Muscle of leg (tissue), 11 donors: ENCODE results near the gene PIGP. TPM values are rescaled to one million over a fixed set of nuclear protein-coding genes. Genes with fewer than 3 reads are reported as not detected.

Experiments
- DNase-seq: peaks from one replicate; pipeline ENCODE4 v3.0.0; 2013
- H3K27ac ChIP-seq: one replicate; pipeline ENCODE4 v1.5.1; 2013; ENCODE audit warnings: mild to moderate bottlenecking, low read length, control low read depth
- H3K27me3 ChIP-seq: one replicate; pipeline ENCODE4 v1.6.1; 2013; ENCODE audit warnings: low read length; ENCODE audit not compliant: control insufficient read depth, insufficient read depth
- H3K36me3 ChIP-seq: one replicate; pipeline ENCODE4 v1.6.1; 2013; ENCODE audit warnings: low read length; ENCODE audit not compliant: control insufficient read depth, insufficient read depth
- H3K4me1 ChIP-seq: one replicate; pipeline ENCODE4 v1.6.1; 2013; ENCODE audit warnings: low read length; ENCODE audit not compliant: control insufficient read depth, insufficient read depth
- H3K4me3 ChIP-seq: one replicate; pipeline ENCODE4 v1.5.1; 2013; ENCODE audit warnings: low read length, control low read depth
- H3K9me3 ChIP-seq: replicated peaks from 2 replicates; pipeline ENCODE4 v1.6.1; 2013; ENCODE audit warnings: low read depth, low read length; ENCODE audit not compliant: control insufficient read depth
- WGBS: methylation state at CpG from one replicate; pipeline ENCODE4 v1.1.5; 2013; ENCODE audit warnings: missing lambda C conversion rate; ENCODE audit not compliant: insufficient coverage; 5-methylcytosine and 5-hydroxymethylcytosine counted together
- polyA plus RNA-seq, 8 donors: library from polyadenylated mRNA; unstranded; fragments of 120-200 nt; gene quantifications; one replicate each; pipeline versions ENCODE4 v1.2.1 to v1.2.3, GENCODE V29; 2013; ENCODE audit warnings: inconsistent platforms in 1 of 8, low replicate concordance in 1 of 8; ENCODE audit not compliant: insufficient read length in 8 of 8, insufficient read depth in 1 of 8
- total RNA-seq: library from RNA; stranded (reverse); fragments of 120-200 nt; gene quantifications from one replicate; pipeline ENCODE4 v1.2.4, GENCODE V29; 2013

PIGP gene
- total and polyA plus RNA-seq, 9 donors = 17.7 to 36.7 (median 23.8) TPM

GRCh38 chr21:37032877-37033471 lies 39.9 kb downstream of the PIGP start:
- Histone ChIP-seq H3K9me3 (no peaks in the 10 kb centered on the region), H3K4me3 (no peak overlapping the region), H3K27ac (no peak overlapping the region), H3K4me1 (no peaks in the 10 kb centered on the region), H3K36me3 (no peaks in the 10 kb centered on the region), H3K27me3 (peaks cover 2% of the 10 kb centered on the region)
- WGBS = 90% methylated on average over 2 of the region's 4 CpGs
- DNase-seq = no peak

GRCh38 chr21:37032293-37032692 lies 40.6 kb downstream of the PIGP start:
- peaks cover 2% of the 10 kb centered on the region for H3K27me3 ChIP-seq
- no peaks in the 10 kb centered on the region for H3K9me3 ChIP-seq
- H3K27ac ChIP-seq = no peak overlapping the region
- DNase-seq = no peak
- WGBS = 100% methylated on average over 1 of the region's 5 CpGs
- H3K36me3 ChIP-seq = no peaks in the 10 kb centered on the region
- no peaks in the 10 kb centered on the region for H3K4me1 ChIP-seq
- no peak overlapping the region for H3K4me3 ChIP-seq

- H3K36me3 ChIP-seq = no peaks in the 10 kb centered on the region
- H3K4me3 ChIP-seq = no peak overlapping the region
- H3K4me1 ChIP-seq = no peaks in the 10 kb centered on the region
- no peak overlapping the region for H3K27ac ChIP-seq
- no peak for DNase-seq
- H3K27me3 ChIP-seq = peaks cover 2% of the 10 kb centered on the region
- 100% methylated on average over 2 of the region's 4 CpGs for WGBS
- H3K9me3 ChIP-seq = no peaks in the 10 kb centered on the region
Observed at GRCh38 chr21:37030864-37031263, 42.0 kb downstream of the PIGP start.

- 84% methylated on average over 4 of the region's 4 CpGs for WGBS
- DNase-seq = no peak
- Histone ChIP-seq H3K36me3 (no peaks in the 10 kb centered on the region), H3K27ac (no peak overlapping the region), H3K4me3 (no peak overlapping the region), H3K9me3 (no peaks in the 10 kb centered on the region), H3K4me1 (no peaks in the 10 kb centered on the region), H3K27me3 (peaks cover 2% of the 10 kb centered on the region)
Observed at GRCh38 chr21:37028570-37028969, 44.3 kb downstream of the PIGP start.

- no CpG with 5 or more reads among the region's 4 CpGs for WGBS
- Histone ChIP-seq H3K9me3 (no peaks in the 10 kb centered on the region), H3K4me1 (no peaks in the 10 kb centered on the region), H3K27me3 (no peaks in the 10 kb centered on the region), H3K36me3 (no peaks in the 10 kb centered on the region), H3K4me3 (no peak overlapping the region), H3K27ac (no peak overlapping the region)
- DNase-seq = no peak
Observed at GRCh38 chr21:37026499-37026898, 46.4 kb downstream of the PIGP start.

GRCh38 chr21:37017951-37018679 lies 54.8 kb downstream of the PIGP start:
- no peaks in the 10 kb centered on the region for H3K4me1 ChIP-seq
- no peaks in the 10 kb centered on the region for H3K9me3 ChIP-seq
- no peaks in the 10 kb centered on the region for H3K36me3 ChIP-seq
- no peak for DNase-seq
- H3K4me3 ChIP-seq = no peak overlapping the region
- 79% methylated on average over 7 of the region's 13 CpGs for WGBS
- no peaks in the 10 kb centered on the region for H3K27me3 ChIP-seq
- H3K27ac ChIP-seq = no peak overlapping the region

Other genes with a start within 250 kb of the PIGP start
- gene HLCS, start 106.4 kb downstream of the PIGP start, total RNA-seq = 12.8 TPM
- gene HLCS, start 106.4 kb downstream of the PIGP start, polyA plus RNA-seq = 10 to 100 TPM in 7 of 8 donors, 1 to 10 TPM in 1; 8.4 to 13.4 (median 13.0) TPM
- gene RIPPLY3, start 66.4 kb downstream of the PIGP start, total RNA-seq = 0.09 TPM
- gene RIPPLY3, start 66.4 kb downstream of the PIGP start, polyA plus RNA-seq = under 1 TPM; 0.09 to 0.50 (median 0.18) TPM
- 202 TPM for gene TTC3, start 183 bp upstream of the PIGP start, total RNA-seq
- gene TTC3, start 183 bp upstream of the PIGP start, polyA plus RNA-seq = 100 to 1,000 TPM in 6 of 8 donors, 10 to 100 TPM in 2; 86.4 to 164 (median 135) TPM
- gene VPS26C, start 194.3 kb upstream of the PIGP start, total RNA-seq = 29.5 TPM
- 10 to 100 TPM; 25.9 to 30.7 (median 27.8) TPM for gene VPS26C, start 194.3 kb upstream of the PIGP start, polyA plus RNA-seq